GM12892 (cell line): ENCODE results near the gene RRP7A. TPM values are rescaled to one million over a fixed set of nuclear protein-coding genes. Genes with fewer than 3 reads are reported as not detected.
"Not testable (repeated sequence)": the region's sequence is repeated elsewhere in the genome, so short reads cannot be mapped to it uniquely, and the experiment has no call there.

Source experiments
- DNase-seq: peaks from one replicate; pipeline ENCODE4 v3.0.0; 2011; ENCODE audit not compliant: insufficient read length
- FAIRE-seq: peaks from 2 replicates; lab custom pipeline; 2011; peaks lifted over from hg19 to GRCh38; lab: Jason Lieb, UNC
- POLR2A ChIP-seq: IDR thresholded peaks from 2 replicates; pipeline ENCODE4 v1.6.1; 2011; ENCODE audit warnings: low read depth, low read length, control low read depth
- POLR2AphosphoS5 ChIP-seq: IDR thresholded peaks from 2 replicates; pipeline ENCODE4 v1.6.1; 2011; ENCODE audit warnings: low read depth, low read length, control low read depth
- TAF1 ChIP-seq: IDR thresholded peaks from 2 replicates; pipeline ENCODE4 v1.6.1; 2011; ENCODE audit warnings: low read depth, mild to moderate bottlenecking, control low read depth, low read length, borderline replicate concordance
- polyA plus RNA-seq: library from polyadenylated mRNA; unstranded; fragments of >200 nt; gene quantifications from one replicate; pipeline ENCODE4 v1.2.1, GENCODE V29; 2012; ENCODE audit warnings: missing spikeins, inconsistent platforms; ENCODE audit not compliant: missing spikeins

Gene RRP7A
- polyA plus RNA-seq: 35.3 TPM

- DNase-seq (peak; percentile 76), FAIRE-seq (peak; percentile 97)
- peak; percentile 71 for TF ChIP-seq TAF1
- TF ChIP-seq POLR2AphosphoS5: peak; percentile 75; the same call in 1 of the 2 replicates
- peak; percentile 83; the same call in 1 of the 2 replicates for TF ChIP-seq POLR2A
These were observed at the start of gene RRP7A for GRCh38 chr22:42519525-42520401. Gene RRP7A, minus strand, starts transcription at chr22:42519796. Its CDS starts 10 bp downstream, at chr22:42519786.

- FAIRE-seq, DNase-seq: not testable (repeated sequence)
These were observed 48.4 kb upstream of the RRP7A start for GRCh38 chr22:42567950-42568349.

GRCh38 chr22:42565956-42566355 is 46.4 kb upstream of the RRP7A start:
- FAIRE-seq: no peak
- no peak for TF ChIP-seq POLR2AphosphoS5
- TF ChIP-seq TAF1: no peak
- no peak for TF ChIP-seq POLR2A
- no peak for DNase-seq

- DNase-seq (no peak), FAIRE-seq (no peak)
- TF ChIP-seq TAF1: no peak
- TF ChIP-seq POLR2A: no peak
- TF ChIP-seq POLR2AphosphoS5: no peak
These were observed 45.1 kb upstream of the RRP7A start for GRCh38 chr22:42564699-42565098.

- FAIRE-seq, DNase-seq: not testable (repeated sequence)
These were observed 44.3 kb upstream of the RRP7A start for GRCh38 chr22:42563943-42564342.

GRCh38 chr22:42562684-42563083 is 43.1 kb upstream of the RRP7A start:
- no peak for TF ChIP-seq POLR2A
- TF ChIP-seq POLR2AphosphoS5: no peak
- TF ChIP-seq TAF1: no peak
- DNase-seq: no peak
- no peak for FAIRE-seq

- no peak for DNase-seq
- TF ChIP-seq TAF1 (no peak), POLR2A (no peak), POLR2AphosphoS5 (no peak)
- FAIRE-seq: no peak
These were observed 42.7 kb upstream of the RRP7A start for GRCh38 chr22:42562279-42562678.

GRCh38 chr22:42561856-42562255 is 42.3 kb upstream of the RRP7A start:
- DNase-seq: no peak
- FAIRE-seq: no peak
- no peak for TF ChIP-seq POLR2AphosphoS5
- no peak for TF ChIP-seq POLR2A
- TF ChIP-seq TAF1: no peak

GRCh38 chr22:42560781-42561180 is 41.2 kb upstream of the RRP7A start:
- no peak for FAIRE-seq
- TF ChIP-seq POLR2AphosphoS5 (no peak), TAF1 (no peak), POLR2A (no peak)
- no peak for DNase-seq

- no peak for DNase-seq
- FAIRE-seq: no peak
- TF ChIP-seq POLR2AphosphoS5 (no peak), TAF1 (no peak), POLR2A (no peak)
These were observed 40.8 kb upstream of the RRP7A start for GRCh38 chr22:42560381-42560780.

- DNase-seq (peak; percentile 78), FAIRE-seq (peak; percentile 27)
- TF ChIP-seq POLR2A (no peak), TAF1 (no peak), POLR2AphosphoS5 (no peak)
These were observed 34.1 kb upstream of the RRP7A start, which contains the start of gene SERHL2 for GRCh38 chr22:42553475-42554361. Gene SERHL2, plus strand, starts transcription at chr22:42553956. Its CDS starts 65 bp downstream, at chr22:42554021.

- DNase-seq, FAIRE-seq: not testable (repeated sequence)
These were observed 32.7 kb upstream of the RRP7A start for GRCh38 chr22:42552294-42552647.
